H9 (cell line): ENCODE data around the gene ATP8A1. TPM values are rescaled to one million over a fixed set of nuclear protein-coding genes. Genes with fewer than 3 reads are reported as not detected.

Experiments
- DNase-seq: peaks from one replicate; pipeline ENCODE4 v3.0.0-alpha.2; 2017
- H2AFZ ChIP-seq: one replicate; pipeline ENCODE4 v1.6.1; 2013; ENCODE audit warnings: mild to moderate bottlenecking, low read length, control low read depth, moderate library complexity
- H2AK5ac ChIP-seq: 2 replicates; pipeline ENCODE4 v1.6.1; 2013; ENCODE audit warnings: low read length, control low read depth, mixed read lengths; ENCODE audit not compliant: insufficient read length
- H2BK120ac ChIP-seq: one replicate; pipeline ENCODE4 v1.6.1; 2013; ENCODE audit warnings: low read depth, mild to moderate bottlenecking, low read length, control low read depth, inconsistent platforms; ENCODE audit not compliant: poor library complexity, severe bottlenecking
- H2BK12ac ChIP-seq: 2 replicates; pipeline ENCODE4 v1.6.1; 2013; ENCODE audit warnings: low read length, control low read depth, mixed read lengths, low read depth; ENCODE audit not compliant: insufficient read length
- H2BK15ac ChIP-seq: 2 replicates; pipeline ENCODE4 v1.6.1; 2013; ENCODE audit warnings: low read depth, low read length, control low read depth
- H2BK20ac ChIP-seq: one replicate; pipeline ENCODE4 v1.6.1; 2013; ENCODE audit warnings: low read depth, mild to moderate bottlenecking, low read length, control low read depth, inconsistent platforms; ENCODE audit not compliant: poor library complexity, severe bottlenecking
- H2BK5ac ChIP-seq: 2 replicates; pipeline ENCODE4 v1.6.1; 2013; ENCODE audit warnings: low read length, control low read depth, mixed read lengths; ENCODE audit not compliant: insufficient read length
- H3K14ac ChIP-seq: 2 replicates; pipeline ENCODE4 v1.6.1; 2013; ENCODE audit warnings: low read length, control low read depth; ENCODE audit not compliant: insufficient read depth
- H3K18ac ChIP-seq: 2 replicates; pipeline ENCODE4 v1.6.1; 2013; ENCODE audit warnings: low read depth, mild to moderate bottlenecking, mixed read lengths, low read length, control low read depth; ENCODE audit not compliant: insufficient read length
- H3K23ac ChIP-seq: 2 replicates; pipeline ENCODE4 v1.6.1; 2013; ENCODE audit warnings: low read length, control low read depth, mixed read lengths, low read depth; ENCODE audit not compliant: insufficient read length
- H3K23me2 ChIP-seq: 2 replicates; pipeline ENCODE4 v1.6.1; 2013; ENCODE audit warnings: low read depth, mild to moderate bottlenecking, mixed read lengths, low read length, control low read depth; ENCODE audit not compliant: insufficient read length, poor library complexity, severe bottlenecking
- H3K27ac ChIP-seq: 2 replicates; pipeline ENCODE4 v1.5.1; 2013; ENCODE audit warnings: low read length, control low read depth, mixed read lengths, low read depth; ENCODE audit not compliant: insufficient read length
- H3K27me3 ChIP-seq: 2 replicates; pipeline ENCODE4 v1.6.1; 2013; ENCODE audit warnings: low read length, control low read depth, inconsistent platforms; ENCODE audit not compliant: insufficient read depth
- H3K4ac ChIP-seq: 2 replicates; pipeline ENCODE4 v1.6.1; 2013; ENCODE audit warnings: low read depth, mild to moderate bottlenecking, control low read depth, inconsistent platforms, low read length, moderate library complexity
- H3K4me1 ChIP-seq: 2 replicates; pipeline ENCODE4 v1.6.1; 2013; ENCODE audit warnings: low read length, control low read depth, inconsistent platforms; ENCODE audit not compliant: insufficient read depth
- H3K4me2 ChIP-seq: 2 replicates; pipeline ENCODE4 v1.6.1; 2013; ENCODE audit warnings: low read length, control low read depth, mixed read lengths; ENCODE audit not compliant: insufficient read length, insufficient read depth
- H3K56ac ChIP-seq: 2 replicates; pipeline ENCODE4 v1.6.1; 2013; ENCODE audit warnings: low read depth, mild to moderate bottlenecking, mixed read lengths, low read length, control low read depth; ENCODE audit not compliant: insufficient read length
- H3K79me1 ChIP-seq: 2 replicates; pipeline ENCODE4 v1.6.1; 2013; ENCODE audit warnings: low read depth, mild to moderate bottlenecking, moderate library complexity, low read length, control low read depth, inconsistent platforms; ENCODE audit not compliant: insufficient read depth, poor library complexity, severe bottlenecking
- H3K79me2 ChIP-seq: 2 replicates; pipeline ENCODE4 v1.6.1; 2013; ENCODE audit warnings: low read length, control low read depth, inconsistent platforms; ENCODE audit not compliant: insufficient read depth
- H3K9ac ChIP-seq: 2 replicates; pipeline ENCODE4 v1.6.1; 2013; ENCODE audit warnings: low read length, control low read depth, mixed read lengths; ENCODE audit not compliant: insufficient read length; ENCODE audit errors: extremely low read depth
- H3K9me3 ChIP-seq: one replicate; pipeline ENCODE4 v1.6.1; 2013; ENCODE audit warnings: low read depth, low read length, inconsistent platforms; ENCODE audit not compliant: control insufficient read depth
- H3T11ph ChIP-seq: one replicate; pipeline ENCODE4 v1.6.1; 2013; ENCODE audit warnings: mild to moderate bottlenecking, low read length, control low read depth, inconsistent platforms
- H4K20me1 ChIP-seq: one replicate; pipeline ENCODE4 v1.6.1; 2013; ENCODE audit not compliant: control insufficient read depth, insufficient read length, insufficient read depth
- H4K5ac ChIP-seq: 2 replicates; pipeline ENCODE4 v1.6.1; 2013; ENCODE audit warnings: low read depth, mild to moderate bottlenecking, mixed read lengths, low read length, control low read depth; ENCODE audit not compliant: insufficient read length
- H4K8ac ChIP-seq: replicated peaks from 2 replicates; pipeline ENCODE4 v1.6.1; 2013; ENCODE audit warnings: low read length, control low read depth, mixed read lengths, low read depth; ENCODE audit not compliant: insufficient read length
- H4K91ac ChIP-seq: 2 replicates; pipeline ENCODE4 v1.6.1; 2013; ENCODE audit warnings: low read depth, mild to moderate bottlenecking, moderate library complexity, mixed read lengths, low read length, control low read depth; ENCODE audit not compliant: insufficient read length
- H3K27ac Mint-ChIP-seq, 3 experiments: 2 replicates in 2 of 3; 3 replicates in 1 of 3; pipeline ENCODE4 v1.8.0; 2020 to 2021; ENCODE audit warnings: mixed read lengths in 3 of 3, mild to moderate bottlenecking in 1 of 3, moderate library complexity in 1 of 3
- H3K27me3 Mint-ChIP-seq: 2 replicates; pipeline ENCODE4 v1.8.0; 2021; ENCODE audit warnings: low read depth, mild to moderate bottlenecking, moderate library complexity, mixed read lengths
- H3K36me3 Mint-ChIP-seq, 3 experiments: 2 replicates in 2 of 3; 3 replicates in 1 of 3; pipeline ENCODE4 v1.8.0; 2020 to 2021; ENCODE audit warnings: low read depth in 3 of 3, mixed read lengths in 3 of 3; ENCODE audit not compliant: insufficient read depth in 1 of 3
- H3K4me1 Mint-ChIP-seq, 2 experiments: 2 replicates each; pipeline ENCODE4 v1.8.0; 2020; ENCODE audit warnings: mixed read lengths in 2 of 2
- H3K4me3 Mint-ChIP-seq, 2 experiments: 2 replicates in 1 of 2; 3 replicates in 1 of 2; pipeline ENCODE4 v1.8.0; 2020 to 2021; ENCODE audit warnings: mild to moderate bottlenecking in 2 of 2, mixed read lengths in 2 of 2, moderate library complexity in 1 of 2
- H3K9me3 Mint-ChIP-seq, 2 experiments: 2 replicates in 1 of 2; 3 replicates in 1 of 2; pipeline ENCODE4 v1.8.0; 2020; ENCODE audit warnings: mild to moderate bottlenecking in 2 of 2, mixed read lengths in 2 of 2, moderate library complexity in 1 of 2
- CTCF ChIP-seq: fragments of 200-600 bp; sonication (generic); conservative IDR thresholded peaks from 3 replicates; pipeline ENCODE4 v1.8.0; 2021; ENCODE audit warnings: antibody characterized with exemption, mild to moderate bottlenecking
- WGBS: extraction: QIAGEN DNeasy Blood & Tissue Kit; methylation state at CpG from one replicate; pipeline ENCODE4 v1.1.7; 2013; ENCODE audit warnings: missing lambda C conversion rate, low lambda C conversion rate, mixed read lengths; ENCODE audit not compliant: insufficient read length; ENCODE audit errors: extremely low coverage; 5-methylcytosine and 5-hydroxymethylcytosine counted together
- total RNA-seq: library from RNA; stranded (reverse); gene quantifications from 2 replicates; pipeline ENCODE4 v1.2.1, GENCODE V29; 2021

The ATP8A1 gene
- total RNA-seq, 1 experiment from 2014 or later: 5.1 TPM

- Histone ChIP-seq H3K14ac (no peak overlapping the region), H3K4me2 (peak overlapping the region; percentile 57), H3K27ac (no peak overlapping the region), H3K27me3 (peaks cover 42% of the 10 kb centered on the region), H3K56ac (no peak overlapping the region), H2BK20ac (no peak overlapping the region), H3T11ph (no peak overlapping the region), H2BK15ac (no peak overlapping the region), H2BK12ac (no peak overlapping the region), H4K91ac (no peak overlapping the region), H3K79me1 (no peaks in the 10 kb centered on the region), H3K9me3 (no peaks in the 10 kb centered on the region), H3K4ac (no peak overlapping the region), H3K79me2 (no peaks in the 10 kb centered on the region), H3K9ac (no peak overlapping the region), H4K20me1 (no peaks in the 10 kb centered on the region), H2BK5ac (no peak overlapping the region), H3K23ac (no peak overlapping the region), H2AK5ac (no peak overlapping the region), H4K5ac (no peak overlapping the region), H4K8ac (no peak overlapping the region), H3K4me1 (peaks cover 5% of the 10 kb centered on the region; the same call in 1 of the 2 replicates), H2AFZ (no peak overlapping the region), H3K23me2 (peaks cover 32% of the 10 kb centered on the region), H3K18ac (no peak overlapping the region), H2BK120ac (no peak overlapping the region)
- H3K4me3 Mint-ChIP-seq: peak overlapping the region; percentile 68 to 92
- DNase-seq: no peak
- H3K36me3 Mint-ChIP-seq: peaks cover 0 to 2% (median 0%) of the 10 kb centered on the region in 3 experiments; a peak in 1 of 7 replicates
- H3K27me3 Mint-ChIP-seq: peaks cover 91% of the 10 kb centered on the region
- H3K9me3 Mint-ChIP-seq: no peaks in the 10 kb centered on the region; a peak in 1 of 5 replicates
- WGBS: no CpG with 5 or more reads among the region's 52 CpGs
- H3K4me1 Mint-ChIP-seq: peaks cover 46 to 55% of the 10 kb centered on the region in 2 experiments
- no peak for TF ChIP-seq CTCF
- H3K27ac Mint-ChIP-seq: no peak overlapping the region
Observed at GRCh38 chr4:42397635-42398170, 259.2 kb downstream of the ATP8A1 start.
